Effector CD4-positive, alpha-beta T cell (primary cell): ENCODE measurements around the gene KCNK1.

ENCODE experiments used
- DNase-seq: peaks from one replicate; pipeline ENCODE4 v3.0.0-alpha.2; 2020

KCNK1 gene

DNA sequence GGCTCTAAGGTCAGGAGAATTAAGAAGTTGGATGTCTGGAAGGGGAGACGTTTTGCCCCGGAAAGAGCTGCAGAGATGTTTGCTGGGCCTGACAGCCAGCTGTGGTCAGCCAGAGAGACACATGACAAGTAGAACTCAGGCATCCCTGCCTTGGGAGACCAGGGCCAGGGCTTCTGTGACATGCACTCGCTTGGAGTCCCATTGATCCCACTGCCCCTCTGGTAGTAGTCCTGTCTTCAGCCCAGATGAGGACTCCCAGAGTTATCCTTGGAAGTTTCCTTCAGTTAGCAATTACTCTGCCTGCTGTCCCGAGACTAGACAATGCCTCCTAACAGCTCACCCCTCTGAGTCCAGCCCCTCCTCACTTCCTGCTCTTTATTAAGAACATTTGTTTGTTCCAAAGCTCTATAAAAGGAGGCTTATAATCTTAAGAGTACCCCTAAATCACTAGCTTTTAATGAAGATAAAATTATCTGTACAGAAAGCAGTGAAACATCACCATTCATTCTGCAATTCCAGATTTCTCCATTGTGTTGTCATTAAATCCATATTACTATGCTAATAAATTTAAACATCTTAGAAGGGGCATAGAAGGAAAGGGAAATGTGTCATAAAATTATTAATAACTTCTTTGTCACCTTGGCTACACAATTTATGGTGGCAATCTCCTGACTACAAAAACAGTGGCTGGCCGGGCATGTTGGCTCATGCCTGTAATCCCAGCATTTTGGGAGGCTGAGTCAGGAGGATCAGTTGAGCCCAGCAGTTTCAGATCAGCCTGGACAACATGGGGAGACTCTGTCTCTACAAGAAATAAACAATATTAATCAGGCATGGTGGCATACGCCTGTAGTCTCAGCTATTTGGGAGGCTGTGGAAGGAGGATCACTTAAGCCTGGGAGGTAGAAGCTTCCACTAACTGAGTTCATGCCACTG is 94.2 kb downstream of the KCNK1 start:
- no peak for DNase-seq

DNA sequence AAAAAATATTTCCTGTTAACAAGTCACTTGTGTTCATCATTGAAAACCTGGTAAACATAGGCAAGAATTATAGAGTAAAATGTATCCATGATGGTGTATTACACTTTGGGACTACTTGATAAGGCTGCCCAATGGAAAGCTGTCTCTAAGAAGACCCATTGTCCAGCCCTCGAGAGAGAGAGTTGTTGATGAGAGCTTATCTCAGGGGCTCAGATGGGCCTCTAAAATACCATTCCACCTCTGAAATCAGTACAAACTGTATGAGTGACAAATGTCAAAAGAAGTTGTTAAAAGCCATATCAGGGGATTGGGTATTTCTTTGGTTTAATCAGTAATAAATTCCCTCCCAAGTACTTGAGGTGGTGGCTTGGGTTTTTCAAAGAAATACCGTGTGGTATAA is 96.1 kb downstream of the KCNK1 start:
- no peak for DNase-seq

DNA sequence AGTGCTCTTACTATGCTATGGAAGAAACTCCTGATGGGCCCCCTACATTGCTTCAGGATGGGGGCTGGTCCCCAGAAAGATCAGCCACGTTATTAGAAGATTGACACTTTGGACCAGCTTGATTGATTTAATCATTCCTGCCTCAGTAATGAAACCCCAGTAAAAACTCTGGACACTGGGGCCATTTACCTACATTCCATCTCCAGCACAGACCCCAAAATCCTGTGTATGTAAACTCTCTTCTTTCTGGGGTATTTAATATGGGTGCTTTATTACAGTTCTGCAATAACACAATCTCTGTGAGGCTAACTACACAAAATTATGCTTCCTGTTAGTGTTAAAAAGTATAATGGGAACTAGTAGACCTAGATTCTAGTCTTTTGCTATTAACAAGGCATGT is 96.6 kb downstream of the KCNK1 start:
- DNase-seq, result no peak

DNA sequence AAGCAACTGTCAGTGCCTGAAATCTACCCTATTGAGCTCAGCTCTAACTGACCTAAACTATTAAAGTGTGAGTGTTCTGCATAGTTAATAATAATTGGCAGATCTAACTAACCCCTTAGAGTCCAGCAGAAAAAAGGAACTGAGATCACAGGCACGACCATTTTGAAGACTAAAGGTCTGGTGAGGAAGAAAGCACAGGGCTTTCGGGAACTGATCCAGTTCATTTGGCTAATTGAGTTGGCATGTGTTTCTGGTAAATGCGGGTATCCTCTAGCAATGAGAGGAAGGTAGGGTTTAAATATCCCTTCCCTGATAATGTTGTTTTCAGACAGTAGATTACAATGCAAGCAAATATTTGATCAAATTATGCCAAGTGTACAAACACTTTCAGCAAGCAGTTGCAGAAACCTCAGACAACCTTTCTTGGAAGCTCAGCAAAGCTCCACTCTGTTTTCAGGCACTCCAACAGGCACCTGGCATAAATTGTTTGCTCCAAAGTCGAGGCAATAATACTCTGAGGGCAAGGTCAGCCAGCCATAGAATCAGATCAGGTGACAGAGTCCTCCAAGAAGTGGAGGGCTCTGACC is 100.8 kb downstream of the KCNK1 start:
- DNase-seq, result no peak

DNA sequence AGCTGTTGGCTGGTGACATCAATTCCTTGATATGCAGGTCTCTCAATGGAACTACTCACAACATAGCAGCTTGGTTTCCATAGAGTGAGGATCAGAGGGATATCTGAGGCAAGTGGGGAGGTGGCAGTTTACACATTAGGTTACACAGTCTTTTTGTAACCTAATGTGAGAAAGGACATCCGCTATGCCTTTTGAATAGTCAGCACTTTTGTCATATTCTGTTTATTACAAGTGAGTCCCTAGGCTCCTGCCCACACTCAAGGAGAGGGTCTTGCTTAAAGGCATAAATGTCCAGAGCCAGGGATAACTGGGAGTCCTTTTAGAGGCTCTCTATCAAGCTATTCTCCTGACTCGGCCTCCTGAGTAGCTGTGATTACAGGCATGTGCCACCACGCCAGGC is 104.2 kb downstream of the KCNK1 start:
- DNase-seq, result no peak

DNA sequence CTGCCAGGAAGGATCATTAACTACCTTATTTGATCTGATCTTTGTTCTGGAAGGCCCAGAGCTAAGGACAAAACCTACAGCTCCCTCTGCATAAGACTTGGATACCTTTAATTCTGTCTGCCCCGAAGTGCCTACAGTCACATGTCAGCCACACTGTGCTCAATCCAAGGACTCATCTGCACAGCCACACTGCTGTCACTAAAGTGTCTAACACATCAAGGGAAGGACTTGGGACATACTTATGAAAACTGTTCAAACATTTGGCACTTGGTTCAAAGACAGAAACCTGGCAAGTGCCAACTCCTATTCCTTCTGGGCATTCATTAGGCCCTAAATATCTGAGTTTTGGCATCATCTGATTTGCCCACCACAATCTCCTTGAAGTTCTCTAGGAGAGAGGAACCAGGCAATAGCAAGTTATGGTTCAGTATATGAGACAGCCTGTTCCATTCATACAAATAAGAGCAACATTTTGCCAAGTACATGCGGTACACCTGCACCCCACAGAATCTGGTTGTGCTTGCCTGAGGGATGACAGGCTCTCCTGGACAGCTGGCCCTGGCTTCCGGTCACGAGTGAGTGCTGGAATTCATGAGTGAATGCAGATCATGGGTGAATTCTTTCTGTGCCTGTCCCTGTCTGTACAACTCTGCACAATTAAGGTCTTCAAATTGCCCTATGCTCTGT is 105.9 kb downstream of the KCNK1 start:
- DNase-seq, result no peak

DNA sequence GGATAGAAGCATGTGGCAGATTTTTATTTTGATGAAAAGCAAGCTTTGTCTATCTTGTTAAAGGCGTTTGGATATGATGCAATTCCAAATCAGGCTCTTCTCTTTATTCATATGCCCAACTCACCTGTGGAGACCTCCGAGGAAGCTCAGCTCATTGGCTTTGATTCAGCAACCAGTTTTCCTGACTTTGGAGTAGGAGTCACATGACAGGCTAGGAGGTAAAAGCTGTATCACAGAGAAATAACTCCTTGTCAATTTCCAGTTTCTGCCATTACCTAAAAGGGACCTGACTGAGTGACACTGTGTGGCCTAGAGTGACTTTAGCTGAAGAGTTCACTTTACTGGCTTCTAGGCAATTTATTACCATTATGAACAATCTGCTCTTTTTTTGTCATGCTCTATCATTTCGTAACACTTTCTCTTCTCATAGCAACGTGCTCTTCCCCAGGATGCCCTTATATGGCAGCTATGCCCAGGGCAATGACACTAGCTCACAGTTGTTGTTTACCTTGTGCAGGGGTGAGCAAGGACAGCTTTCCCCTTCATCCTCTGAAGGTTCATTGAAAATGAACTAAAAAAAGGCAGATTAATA is 107.2 kb downstream of the KCNK1 start:
- no peak for DNase-seq
